ENCODE results near the gene ADISSP.

The ADISSP gene

DNA sequence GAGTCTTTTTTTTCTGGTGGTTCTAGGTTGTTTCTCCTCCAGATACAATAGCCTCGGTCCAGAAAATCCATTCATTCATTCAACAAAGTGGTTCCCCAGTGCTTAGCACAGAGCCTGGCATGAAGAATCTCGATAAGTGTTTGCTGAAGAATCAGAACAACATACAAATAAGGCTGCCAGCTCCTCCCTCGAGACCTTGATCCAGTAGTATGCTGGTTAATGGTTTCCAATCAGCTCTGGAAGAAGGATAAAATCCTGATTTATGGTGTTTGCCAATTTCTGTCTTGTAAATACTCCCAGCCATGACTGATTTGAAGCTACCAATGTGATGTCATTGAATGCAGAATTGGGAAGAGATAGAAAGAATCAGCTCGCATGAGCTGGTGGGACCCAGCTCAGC, 31.8 kb downstream of the ADISSP start:
- no peak for DNase-seq (ENCODE audit: low read depth)
- H3K4me3 ChIP-seq (ENCODE audit: low read depth, low read length), result no peak overlapping the region
- no peak for TF ChIP-seq CTCF (IDR thresholded peaks at IDR 0.05; ENCODE audit: insufficient read depth, low read depth, low read length, missing control alignments)

DNA sequence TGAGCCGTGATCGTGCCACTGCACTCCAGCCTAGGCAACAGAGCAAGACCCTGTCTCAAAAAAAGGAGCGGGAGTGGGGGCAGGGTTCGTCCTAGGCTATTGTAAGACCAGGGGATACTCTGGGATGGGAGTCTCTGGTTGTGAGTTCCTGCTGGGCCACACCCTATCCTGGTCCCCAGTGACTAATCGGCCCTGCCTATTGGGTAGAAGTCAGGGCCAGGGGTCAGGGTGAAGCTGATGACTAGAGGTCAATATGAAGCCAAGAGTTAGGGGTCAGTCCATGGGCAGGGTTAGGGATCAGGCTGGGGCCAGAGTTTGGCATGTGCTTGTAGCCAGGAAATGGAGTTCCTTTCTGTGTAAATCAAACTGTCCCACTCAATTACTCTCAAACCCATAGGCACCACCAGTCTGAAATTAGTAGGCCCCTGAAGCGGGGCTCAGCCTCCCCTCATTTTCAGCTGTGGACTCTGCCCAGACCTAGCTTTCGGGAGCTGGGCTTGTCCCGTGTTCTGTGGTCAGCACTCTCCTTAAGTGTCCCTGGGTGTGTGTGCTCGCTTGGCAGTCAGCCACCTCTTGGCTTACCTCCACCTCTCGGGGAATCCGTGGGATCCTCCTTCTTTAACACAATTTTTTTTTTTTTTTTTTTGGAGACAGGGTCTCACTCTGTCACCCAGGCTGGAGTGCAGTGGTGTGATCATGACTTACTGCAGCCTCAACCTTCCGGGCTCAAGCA, 33.3 kb downstream of the ADISSP start:
- no peak for TF ChIP-seq CTCF (IDR thresholded peaks at IDR 0.05; ENCODE audit: insufficient read depth, low read depth, low read length, missing control alignments)
- no peak overlapping the region for H3K4me3 ChIP-seq (ENCODE audit: low read depth, low read length)
- no peak for DNase-seq (ENCODE audit: low read depth)

GRCh38 chr20:3733119-3733995, 34.2 kb downstream of the ADISSP start:
- no peak for DNase-seq (ENCODE audit: low read depth)
- no peak overlapping the region for H3K4me3 ChIP-seq (ENCODE audit: low read depth, low read length)
- TF ChIP-seq CTCF (IDR thresholded peaks at IDR 0.05; ENCODE audit: insufficient read depth, low read depth, low read length, missing control alignments), result no peak

DNA sequence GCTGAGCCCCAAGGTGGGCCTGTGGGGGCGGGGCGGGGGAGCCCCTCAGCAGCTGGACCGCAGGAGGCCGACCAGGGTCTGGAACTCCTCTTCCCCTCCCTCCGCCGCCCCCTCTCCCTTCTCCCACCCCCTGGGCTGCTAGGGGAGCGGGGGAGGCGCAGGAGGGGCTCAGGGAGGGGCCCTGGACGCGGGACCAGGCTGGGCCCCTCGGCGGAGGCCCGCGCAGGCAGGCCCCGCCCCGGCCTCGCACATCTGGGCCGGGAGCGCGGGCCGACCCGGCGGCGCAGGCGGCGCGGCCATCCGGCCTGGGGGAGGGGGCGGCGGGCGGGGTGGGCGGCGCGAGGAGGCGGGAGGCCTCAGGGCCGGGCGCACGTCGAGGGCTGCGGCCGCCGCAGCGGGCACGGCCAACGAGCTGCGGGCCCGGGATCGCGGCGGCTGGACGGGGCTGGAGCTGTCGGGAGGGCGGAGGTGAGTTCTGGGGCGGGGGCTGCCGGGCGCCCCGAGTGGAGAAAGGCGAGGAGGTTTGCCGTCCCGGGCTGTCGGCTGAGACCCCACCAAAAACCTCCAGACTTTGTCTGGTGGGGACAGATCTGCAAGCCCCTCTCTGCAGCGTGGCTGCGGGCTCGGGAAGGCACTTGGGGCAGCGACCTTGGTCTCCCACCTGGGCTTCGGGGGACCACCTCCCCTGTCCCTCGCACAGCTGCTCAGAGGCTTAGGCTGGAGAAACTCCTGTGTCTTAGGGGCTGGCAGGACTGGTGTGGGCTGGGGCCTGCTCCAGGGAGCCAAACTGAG, 35.0 kb downstream of the ADISSP start, which contains the start of gene HSPA12B:
Gene HSPA12B (plus strand): TSS at position 359 of the 792 bp plus-strand sequence. CDS start 5,990 bp downstream, outside the sequence.
- DNase-seq (ENCODE audit: low read depth), result no peak
- H3K4me3 ChIP-seq (ENCODE audit: low read depth, low read length), result no peak within 1 kb of the TSS
- TF ChIP-seq CTCF (IDR thresholded peaks at IDR 0.05; ENCODE audit: insufficient read depth, low read depth, low read length, missing control alignments), result no peak

DNA sequence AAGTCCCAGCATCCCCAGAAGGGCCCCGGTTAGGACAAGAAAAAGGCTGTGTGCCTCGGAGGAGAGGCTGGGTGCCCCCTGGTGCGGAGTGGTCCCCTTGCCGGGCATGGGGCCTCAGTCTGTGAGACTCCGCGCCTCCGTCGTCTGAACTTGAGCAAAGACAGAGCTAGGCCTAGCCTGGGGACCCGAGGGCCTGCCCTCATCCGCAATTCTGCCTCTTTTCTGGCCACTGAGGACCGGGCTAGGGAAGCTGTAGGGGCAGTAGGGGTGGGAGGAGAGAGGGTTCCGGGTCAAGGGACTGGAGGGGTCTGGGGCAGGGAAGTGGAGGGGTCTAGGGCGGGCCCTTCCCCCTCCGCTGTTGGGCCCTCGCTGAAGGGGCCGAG, 35.6 kb downstream of the ADISSP start:
- H3K4me3 ChIP-seq (ENCODE audit: low read depth, low read length), result no peak overlapping the region
- TF ChIP-seq CTCF (IDR thresholded peaks at IDR 0.05; ENCODE audit: insufficient read depth, low read depth, low read length, missing control alignments), result no peak
- no peak for DNase-seq (ENCODE audit: low read depth)

DNA sequence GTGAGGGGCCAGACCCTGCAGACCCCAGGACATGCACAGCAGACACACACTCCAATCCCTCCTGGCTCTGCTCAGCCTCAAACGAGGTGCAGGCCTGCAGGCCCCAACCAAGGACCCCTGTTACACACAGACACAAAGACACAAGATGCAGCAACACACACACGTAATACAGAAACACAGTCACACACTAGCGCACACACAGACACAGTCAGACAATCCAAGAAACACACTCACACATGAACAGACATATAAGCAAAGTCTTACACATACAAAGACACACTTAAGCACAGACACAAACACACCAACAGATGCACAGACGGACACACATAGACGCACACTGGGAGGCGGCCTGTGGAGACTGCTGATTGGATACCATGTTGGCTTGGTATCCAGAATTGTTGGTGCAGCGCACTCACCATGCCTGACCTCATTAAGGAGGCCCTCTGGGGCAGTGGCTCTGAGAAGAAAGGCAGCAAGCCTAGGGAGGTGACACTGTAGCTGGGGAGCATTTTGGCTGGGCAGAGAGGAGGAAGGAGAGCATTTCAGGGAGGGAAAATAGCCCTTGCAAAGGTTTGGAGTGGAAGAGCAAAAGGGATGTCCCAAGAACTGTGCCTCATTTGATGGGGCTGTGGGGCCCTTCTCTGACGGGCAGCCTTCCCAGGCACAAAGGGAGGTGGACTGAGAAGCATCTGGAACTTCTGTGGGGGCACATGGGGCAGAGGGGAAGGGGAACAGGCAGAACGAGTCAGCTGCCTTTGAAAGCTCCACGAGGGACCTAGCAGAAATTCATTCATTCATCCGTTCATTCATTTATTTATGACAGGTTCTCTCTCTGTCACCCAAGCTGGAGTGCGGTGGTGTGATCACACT, 36.5 kb downstream of the ADISSP start:
- no peak overlapping the region for H3K4me3 ChIP-seq (ENCODE audit: low read depth, low read length)
- no peak for TF ChIP-seq CTCF (IDR thresholded peaks at IDR 0.05; ENCODE audit: insufficient read depth, low read depth, low read length, missing control alignments)
- DNase-seq (ENCODE audit: low read depth), result no peak
